ENCODE data around the gene AMZ1.

DNA sequence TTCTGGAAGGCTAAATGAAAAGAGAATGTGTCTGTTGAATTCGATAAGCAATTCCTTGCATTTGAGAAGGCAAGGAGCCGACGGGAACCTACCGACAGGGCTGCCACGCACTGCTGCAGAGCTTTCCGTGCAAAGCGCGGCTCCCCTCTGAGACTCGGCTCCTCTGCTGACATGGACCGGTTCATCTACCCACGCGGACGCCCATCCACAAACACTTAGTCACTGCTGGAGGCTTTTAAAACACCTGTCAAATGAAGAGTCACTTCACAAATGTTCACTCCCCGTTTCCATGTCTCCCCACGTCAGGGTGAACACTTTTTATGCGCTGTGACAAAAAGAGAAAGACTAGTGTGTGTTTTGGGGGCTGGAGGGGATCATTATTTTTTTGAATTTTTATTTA is 32.0 kb downstream of the AMZ1 start:
- TF ChIP-seq, protein P1, sequence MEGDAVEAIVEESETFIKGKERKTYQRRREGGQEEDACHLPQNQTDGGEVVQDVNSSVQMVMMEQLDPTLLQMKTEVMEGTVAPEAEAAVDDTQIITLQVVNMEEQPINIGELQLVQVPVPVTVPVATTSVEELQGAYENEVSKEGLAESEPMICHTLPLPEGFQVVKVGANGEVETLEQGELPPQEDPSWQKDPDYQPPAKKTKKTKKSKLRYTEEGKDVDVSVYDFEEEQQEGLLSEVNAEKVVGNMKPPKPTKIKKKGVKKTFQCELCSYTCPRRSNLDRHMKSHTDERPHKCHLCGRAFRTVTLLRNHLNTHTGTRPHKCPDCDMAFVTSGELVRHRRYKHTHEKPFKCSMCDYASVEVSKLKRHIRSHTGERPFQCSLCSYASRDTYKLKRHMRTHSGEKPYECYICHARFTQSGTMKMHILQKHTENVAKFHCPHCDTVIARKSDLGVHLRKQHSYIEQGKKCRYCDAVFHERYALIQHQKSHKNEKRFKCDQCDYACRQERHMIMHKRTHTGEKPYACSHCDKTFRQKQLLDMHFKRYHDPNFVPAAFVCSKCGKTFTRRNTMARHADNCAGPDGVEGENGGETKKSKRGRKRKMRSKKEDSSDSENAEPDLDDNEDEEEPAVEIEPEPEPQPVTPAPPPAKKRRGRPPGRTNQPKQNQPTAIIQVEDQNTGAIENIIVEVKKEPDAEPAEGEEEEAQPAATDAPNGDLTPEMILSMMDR (IDR thresholded peaks at IDR 0.05) = no peak
- TF ChIP-seq EZH2phosphoT487 (IDR thresholded peaks at IDR 0.05) = no peak

Data from neural progenitor cell (in vitro differentiated cells).